ENCODE measurements around the gene TGFB2.

DNA sequence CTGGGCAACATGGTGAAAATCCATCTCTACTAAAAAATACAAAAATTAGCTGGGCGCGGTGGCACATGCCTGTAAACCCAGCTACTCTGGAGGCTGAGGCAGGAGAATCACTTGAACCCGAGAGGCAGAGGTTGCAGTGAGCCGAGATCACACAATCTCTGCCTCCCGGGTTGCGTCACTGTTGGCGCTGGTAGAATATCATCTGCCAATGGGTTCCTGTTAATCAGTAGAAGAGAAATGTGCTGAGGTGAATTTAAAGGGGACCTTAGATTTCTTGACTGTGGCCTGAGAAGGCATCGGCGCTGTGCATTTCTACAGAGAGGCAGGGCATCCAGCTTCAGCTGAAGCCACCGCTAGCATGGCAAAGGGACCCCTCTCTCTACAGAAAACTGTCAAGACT lies 68.0 kb downstream of the TGFB2 start:
- no peak for TF ChIP-seq CTCF (IDR thresholded peaks at IDR 0.05; ENCODE audit: low read depth, low read length, missing input control)
- no peak for TF ChIP-seq TAF1 (conservative IDR thresholded peaks at IDR 0.05)
- no peak for TF ChIP-seq YY1 (IDR thresholded peaks at IDR 0.05)
- no peak for TF ChIP-seq GABPA (IDR thresholded peaks at IDR 0.05 in 1 of 2, conservative IDR thresholded peaks at IDR 0.05 in 1 of 2)
- TF ChIP-seq JUND (IDR thresholded peaks at IDR 0.05): no peak
- TF ChIP-seq, protein P1, sequence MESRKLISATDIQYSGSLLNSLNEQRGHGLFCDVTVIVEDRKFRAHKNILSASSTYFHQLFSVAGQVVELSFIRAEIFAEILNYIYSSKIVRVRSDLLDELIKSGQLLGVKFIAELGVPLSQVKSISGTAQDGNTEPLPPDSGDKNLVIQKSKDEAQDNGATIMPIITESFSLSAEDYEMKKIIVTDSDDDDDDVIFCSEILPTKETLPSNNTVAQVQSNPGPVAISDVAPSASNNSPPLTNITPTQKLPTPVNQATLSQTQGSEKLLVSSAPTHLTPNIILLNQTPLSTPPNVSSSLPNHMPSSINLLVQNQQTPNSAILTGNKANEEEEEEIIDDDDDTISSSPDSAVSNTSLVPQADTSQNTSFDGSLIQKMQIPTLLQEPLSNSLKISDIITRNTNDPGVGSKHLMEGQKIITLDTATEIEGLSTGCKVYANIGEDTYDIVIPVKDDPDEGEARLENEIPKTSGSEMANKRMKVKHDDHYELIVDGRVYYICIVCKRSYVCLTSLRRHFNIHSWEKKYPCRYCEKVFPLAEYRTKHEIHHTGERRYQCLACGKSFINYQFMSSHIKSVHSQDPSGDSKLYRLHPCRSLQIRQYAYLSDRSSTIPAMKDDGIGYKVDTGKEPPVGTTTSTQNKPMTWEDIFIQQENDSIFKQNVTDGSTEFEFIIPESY (IDR thresholded peaks at IDR 0.05): no peak
- no peak for TF ChIP-seq SP1 (IDR thresholded peaks at IDR 0.05)
- TF ChIP-seq, protein P2, sequence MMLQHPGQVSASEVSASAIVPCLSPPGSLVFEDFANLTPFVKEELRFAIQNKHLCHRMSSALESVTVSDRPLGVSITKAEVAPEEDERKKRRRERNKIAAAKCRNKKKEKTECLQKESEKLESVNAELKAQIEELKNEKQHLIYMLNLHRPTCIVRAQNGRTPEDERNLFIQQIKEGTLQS (IDR thresholded peaks at IDR 0.05): no peak
- no peak for TF ChIP-seq EGR1 (IDR thresholded peaks at IDR 0.05; ENCODE audit: low read depth in 2 of 2)

Measured in liver (tissue), 3 donors.